ENCODE measurements around the gene CPA3. TPM values are rescaled to one million over a fixed set of nuclear protein-coding genes. Genes with fewer than 3 reads are reported as not detected.

CPA3 gene
- total RNA-seq, 4 donors from 2014 or later = 5.6 to 28.8 (median 12.7) TPM

DNA sequence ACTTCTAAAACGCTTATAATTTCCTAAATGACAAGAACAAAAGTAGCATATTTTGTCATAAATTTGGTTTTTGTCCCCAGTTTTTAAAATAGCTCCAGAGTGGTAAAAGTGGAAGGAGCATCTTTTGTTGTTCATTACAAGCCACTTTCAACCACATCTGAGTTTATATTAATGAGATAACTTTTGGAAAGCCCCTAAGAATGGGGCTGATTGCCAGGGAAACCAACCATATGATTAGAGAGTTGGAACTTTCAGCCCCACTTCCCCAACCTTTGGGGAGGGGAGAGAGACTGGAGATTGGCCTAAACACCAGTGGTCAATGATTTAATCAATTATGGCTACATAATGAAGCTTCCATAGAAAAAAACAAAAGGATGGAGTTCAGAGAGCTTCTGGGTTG is 57.4 kb downstream of the CPA3 start:
- Histone ChIP-seq H3K4me3 (no peak overlapping the region), H3K9me3 (peaks cover 0 to 11% (median 0%) of the 10 kb centered on the region in 3 donors), H3K36me3 (no peaks in the 10 kb centered on the region), H3K27me3 (no peaks in the 10 kb centered on the region), H3K4me1 (no peaks in the 10 kb centered on the region), H3K27ac (no peak overlapping the region)
- TF ChIP-seq POLR2A (IDR thresholded peaks at IDR 0.05) (no peak), EP300 (IDR thresholded peaks at IDR 0.05) (no peak), POLR2AphosphoS5 (IDR thresholded peaks at IDR 0.05) (no peak)
- TF ChIP-seq, protein P1, sequence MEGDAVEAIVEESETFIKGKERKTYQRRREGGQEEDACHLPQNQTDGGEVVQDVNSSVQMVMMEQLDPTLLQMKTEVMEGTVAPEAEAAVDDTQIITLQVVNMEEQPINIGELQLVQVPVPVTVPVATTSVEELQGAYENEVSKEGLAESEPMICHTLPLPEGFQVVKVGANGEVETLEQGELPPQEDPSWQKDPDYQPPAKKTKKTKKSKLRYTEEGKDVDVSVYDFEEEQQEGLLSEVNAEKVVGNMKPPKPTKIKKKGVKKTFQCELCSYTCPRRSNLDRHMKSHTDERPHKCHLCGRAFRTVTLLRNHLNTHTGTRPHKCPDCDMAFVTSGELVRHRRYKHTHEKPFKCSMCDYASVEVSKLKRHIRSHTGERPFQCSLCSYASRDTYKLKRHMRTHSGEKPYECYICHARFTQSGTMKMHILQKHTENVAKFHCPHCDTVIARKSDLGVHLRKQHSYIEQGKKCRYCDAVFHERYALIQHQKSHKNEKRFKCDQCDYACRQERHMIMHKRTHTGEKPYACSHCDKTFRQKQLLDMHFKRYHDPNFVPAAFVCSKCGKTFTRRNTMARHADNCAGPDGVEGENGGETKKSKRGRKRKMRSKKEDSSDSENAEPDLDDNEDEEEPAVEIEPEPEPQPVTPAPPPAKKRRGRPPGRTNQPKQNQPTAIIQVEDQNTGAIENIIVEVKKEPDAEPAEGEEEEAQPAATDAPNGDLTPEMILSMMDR (IDR thresholded peaks at IDR 0.05) = no peak
- no peak for ATAC-seq
- WGBS, 2 donors (ENCODE audit: low coverage in 1 of 2) = 59 to 100% methylated on average over 1 of the region's 1 CpG

DNA sequence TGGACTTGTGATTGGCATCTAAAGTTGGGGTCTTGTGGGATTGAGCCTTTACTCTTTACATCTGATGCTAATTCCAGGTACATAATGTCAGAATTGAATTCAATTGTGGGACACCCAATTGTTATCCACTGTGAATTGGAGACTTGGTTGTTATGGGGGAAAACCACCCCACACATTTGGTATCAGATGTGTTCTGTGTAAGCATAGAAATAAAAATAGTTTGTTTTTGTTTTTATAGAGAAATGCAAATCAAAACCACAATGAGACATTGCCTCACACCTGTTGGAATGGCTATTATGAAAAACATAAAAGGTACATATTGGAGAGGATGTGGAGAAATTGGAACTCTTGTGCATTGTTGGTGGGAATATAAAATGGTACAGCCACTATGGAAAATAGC is 58.5 kb downstream of the CPA3 start:
- peaks cover 0 to 11% (median 0%) of the 10 kb centered on the region in 3 donors for H3K9me3 ChIP-seq
- ATAC-seq = no peak
- H3K4me3 ChIP-seq = no peak overlapping the region
- no peaks in the 10 kb centered on the region for H3K36me3 ChIP-seq
- H3K4me1 ChIP-seq = no peaks in the 10 kb centered on the region
- TF ChIP-seq, protein P1 (IDR thresholded peaks at IDR 0.05) = no peak
- TF ChIP-seq POLR2A (IDR thresholded peaks at IDR 0.05) (no peak), EP300 (IDR thresholded peaks at IDR 0.05) (no peak), POLR2AphosphoS5 (IDR thresholded peaks at IDR 0.05) (no peak)
- no peaks in the 10 kb centered on the region for H3K27me3 ChIP-seq
- H3K27ac ChIP-seq = no peak overlapping the region

DNA sequence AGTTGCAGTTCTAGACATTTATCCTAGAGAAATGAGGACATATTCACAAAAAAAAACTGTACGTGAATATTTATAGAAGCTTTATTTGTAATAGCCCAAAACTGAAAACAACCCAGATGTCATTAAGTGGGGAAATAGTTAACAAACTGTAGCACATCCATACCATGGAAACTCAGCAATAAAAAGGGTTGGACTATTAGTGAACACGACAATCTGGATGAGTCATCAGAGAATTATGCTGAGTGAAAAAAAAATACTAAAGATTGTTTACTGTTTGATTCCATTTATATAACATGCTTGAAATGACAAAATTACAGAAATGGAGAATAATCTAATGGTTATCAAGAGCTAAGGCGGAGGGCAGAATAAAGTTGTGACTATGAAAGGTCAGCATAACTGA is 59.5 kb downstream of the CPA3 start:
- WGBS, 2 donors (ENCODE audit: low coverage in 1 of 2) = 27 to 31% methylated on average over 2 to 3 of the region's 3 CpGs
- TF ChIP-seq EP300 (IDR thresholded peaks at IDR 0.05) (no peak), POLR2A (IDR thresholded peaks at IDR 0.05) (no peak)
- TF ChIP-seq, protein P1 (IDR thresholded peaks at IDR 0.05) = no peak
- no peaks in the 10 kb centered on the region for H3K27me3 ChIP-seq
- peaks cover 0 to 11% (median 0%) of the 10 kb centered on the region in 3 donors for H3K9me3 ChIP-seq
- H3K36me3 ChIP-seq = no peaks in the 10 kb centered on the region
- no peak overlapping the region for H3K4me3 ChIP-seq
- H3K4me1 ChIP-seq = no peaks in the 10 kb centered on the region
- no peak overlapping the region for H3K27ac ChIP-seq
- no peak for ATAC-seq

DNA sequence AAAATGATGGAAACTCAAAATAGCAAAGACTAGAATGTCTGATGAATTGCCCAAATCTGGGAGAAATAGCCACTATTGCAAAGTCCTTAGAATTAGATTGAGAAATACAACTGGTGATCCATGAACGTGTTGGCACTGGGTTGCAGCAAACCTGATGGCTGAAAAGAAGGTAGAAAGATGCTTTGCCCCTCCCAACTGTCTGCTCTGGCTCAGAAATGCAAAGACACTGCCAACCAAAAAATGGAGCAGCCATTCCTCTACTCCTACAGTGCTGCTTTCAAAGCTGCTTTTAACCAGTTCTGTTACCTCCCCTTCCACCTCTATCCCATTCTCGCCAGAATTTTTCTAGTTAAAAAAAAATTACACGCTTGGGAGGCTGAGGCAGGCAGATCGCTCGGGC is 60.7 kb downstream of the CPA3 start:
- no peaks in the 10 kb centered on the region for H3K36me3 ChIP-seq
- 53% methylated on average over 1 of the region's 5 CpGs; no CpG with 5 or more reads in 1 of the 2 donors for WGBS, 2 donors (ENCODE audit: low coverage in 1 of 2)
- no peaks in the 10 kb centered on the region for H3K27me3 ChIP-seq
- H3K27ac ChIP-seq = no peak overlapping the region
- TF ChIP-seq EP300 (IDR thresholded peaks at IDR 0.05) (no peak), POLR2A (IDR thresholded peaks at IDR 0.05) (no peak), POLR2AphosphoS5 (IDR thresholded peaks at IDR 0.05) (no peak)
- TF ChIP-seq, protein P1 (IDR thresholded peaks at IDR 0.05) = no peak
- H3K9me3 ChIP-seq = peaks cover 0 to 4% (median 0%) of the 10 kb centered on the region in 3 donors
- no peaks in the 10 kb centered on the region for H3K4me1 ChIP-seq
- H3K4me3 ChIP-seq = no peak overlapping the region
- no peak for ATAC-seq

DNA sequence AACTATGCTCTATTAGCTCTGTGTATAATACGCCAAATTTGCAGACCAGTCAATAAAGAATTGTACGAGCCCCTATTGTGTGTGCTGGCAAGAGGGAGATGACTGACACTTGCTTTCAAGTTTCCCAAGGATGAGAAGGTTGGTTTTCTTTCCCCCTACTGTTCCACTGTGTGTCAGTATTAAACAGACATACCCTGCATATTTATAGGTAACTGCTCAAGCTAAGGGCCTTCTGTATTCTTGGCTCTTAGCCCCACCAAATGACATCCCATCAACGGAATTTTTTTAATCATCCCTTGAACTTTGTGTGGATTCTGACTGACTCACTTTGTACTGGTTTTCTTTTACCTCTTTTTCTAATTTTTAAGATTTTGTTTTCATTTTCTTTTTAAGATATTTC is 65.7 kb downstream of the CPA3 start:
- TF ChIP-seq POLR2AphosphoS5 (IDR thresholded peaks at IDR 0.05) = no peak
- TF ChIP-seq, protein P1 (IDR thresholded peaks at IDR 0.05) = no peak
- no peak for TF ChIP-seq POLR2A (IDR thresholded peaks at IDR 0.05)
- no peak for TF ChIP-seq EP300 (IDR thresholded peaks at IDR 0.05)
- Histone ChIP-seq H3K27me3 (no peaks in the 10 kb centered on the region), H3K27ac (no peak overlapping the region), H3K4me3 (no peak overlapping the region), H3K36me3 (no peaks in the 10 kb centered on the region), H3K9me3 (no peaks in the 10 kb centered on the region), H3K4me1 (no peaks in the 10 kb centered on the region)
- ATAC-seq = no peak
- WGBS, 2 donors (ENCODE audit: low coverage in 1 of 2) = 83 to 84% methylated on average over 3 of the region's 3 CpGs

All from gastroesophageal sphincter (tissue), 4 donors.